Measurements from ENCODE around the gene CAVIN2. TPM values are rescaled to one million over a fixed set of nuclear protein-coding genes. Genes with fewer than 3 reads are reported as not detected.

Gene CAVIN2
- total RNA-seq: 28.5 and 31.9 TPM in 2 replicates

GRCh38 chr2:191846515-191847476 lies at the start of gene CAVIN2:
Gene CAVIN2 (minus strand): TSS chr2:191847088. CDS start chr2:191846925, 163 bp downstream.

Other genes starting within 250 kb of the CAVIN2 start
- 18.0 and 21.4 TPM in 2 replicates for gene NABP1, start 169.0 kb downstream of the CAVIN2 start, total RNA-seq